ENCODE data around the gene LMAN2. TPM values are rescaled to one million over a fixed set of nuclear protein-coding genes. Genes with fewer than 3 reads are reported as not detected.
"Not testable (repeated sequence)": the region's sequence is repeated elsewhere in the genome, so short reads cannot be mapped to it uniquely, and the experiment has no call there.

The LMAN2 gene
- total RNA-seq, 1 donor from 2014 or later, result 137 TPM

DNA sequence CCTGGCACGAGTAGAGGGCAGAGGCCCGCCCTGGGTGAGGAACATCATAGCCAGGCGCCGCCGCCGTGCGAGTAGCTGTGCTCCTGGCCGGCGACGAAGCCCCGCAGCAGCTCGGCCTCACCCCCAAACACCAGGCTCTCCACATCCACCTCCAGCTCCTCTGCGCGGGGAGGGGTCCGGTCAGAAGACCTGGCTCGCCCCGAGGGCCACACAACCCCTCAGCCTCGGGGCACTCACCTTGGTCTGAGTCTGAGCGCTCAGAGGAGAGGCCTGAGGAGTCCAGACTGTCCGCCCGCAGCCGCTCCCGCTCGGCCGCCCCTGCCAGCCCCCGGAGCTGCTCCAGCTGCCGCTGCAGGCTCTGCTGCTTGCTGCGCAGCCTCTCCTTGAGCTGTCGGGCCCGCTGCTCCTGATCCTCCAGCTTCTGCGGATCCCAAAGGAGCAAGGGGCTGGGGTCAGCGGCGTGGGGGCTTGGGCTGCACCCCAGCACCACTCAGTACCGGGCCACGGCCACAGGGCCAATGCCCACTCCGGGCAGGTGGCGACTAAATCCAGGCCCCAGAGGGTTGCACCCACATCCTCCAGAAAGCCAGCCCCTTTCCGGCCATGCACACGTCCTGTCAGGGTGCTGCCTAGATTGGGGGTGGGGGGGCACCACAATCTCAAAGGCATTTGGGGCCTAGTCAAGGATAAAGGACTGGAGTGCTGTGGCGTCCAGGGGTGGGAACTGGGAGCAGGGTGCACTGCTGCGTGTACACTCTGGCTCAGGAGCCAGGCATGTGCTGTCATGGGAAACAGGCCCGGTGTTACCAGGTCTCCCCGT lies 43.7 kb downstream of the LMAN2 start:
- peaks cover 33% of the 10 kb centered on the region for H3K27me3 Mint-ChIP-seq (ENCODE audit: unreplicated experiment)

DNA sequence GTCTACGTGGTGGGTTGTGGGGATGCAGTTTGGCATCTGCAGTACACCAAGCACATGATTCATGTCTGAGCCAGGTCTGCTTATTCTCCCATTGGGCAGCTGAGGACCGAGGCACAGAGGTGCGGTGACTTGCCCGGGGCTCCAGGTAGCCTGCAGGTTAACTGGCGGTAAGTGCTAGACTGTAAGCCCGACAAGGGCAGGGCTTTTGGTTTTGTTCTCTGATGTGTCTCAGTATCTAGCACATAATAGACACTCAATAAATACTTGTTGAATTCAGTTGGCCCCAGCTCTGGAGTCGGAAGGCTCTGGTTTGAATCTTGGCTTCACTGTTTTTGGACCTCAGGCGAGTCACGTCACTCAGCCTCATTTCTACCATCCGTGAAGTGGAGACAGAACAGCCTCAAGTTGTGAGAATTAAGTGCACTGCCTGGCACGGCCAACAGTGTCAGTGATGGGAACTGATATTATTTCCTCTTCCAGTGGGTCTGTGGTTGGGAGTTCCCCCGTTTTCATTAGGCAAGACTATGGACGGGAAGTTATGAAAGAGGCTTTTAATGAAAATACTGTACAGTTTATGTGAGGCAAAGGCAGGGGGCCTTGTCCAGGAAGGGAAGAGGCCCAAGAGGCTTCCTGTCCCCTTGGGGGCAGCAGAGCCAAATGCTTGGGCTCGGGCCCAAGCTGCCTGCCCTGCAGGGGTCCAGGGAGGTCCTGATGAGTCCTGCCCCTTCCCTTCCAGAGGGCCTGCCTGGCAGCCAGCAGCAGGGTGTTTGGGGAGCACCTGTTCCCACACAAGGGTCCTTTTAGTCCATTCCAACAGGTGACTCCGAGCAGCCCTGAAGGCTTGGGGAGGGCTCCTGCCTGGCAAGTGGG lies 44.6 kb downstream of the LMAN2 start:
- TF ChIP-seq, protein P1, sequence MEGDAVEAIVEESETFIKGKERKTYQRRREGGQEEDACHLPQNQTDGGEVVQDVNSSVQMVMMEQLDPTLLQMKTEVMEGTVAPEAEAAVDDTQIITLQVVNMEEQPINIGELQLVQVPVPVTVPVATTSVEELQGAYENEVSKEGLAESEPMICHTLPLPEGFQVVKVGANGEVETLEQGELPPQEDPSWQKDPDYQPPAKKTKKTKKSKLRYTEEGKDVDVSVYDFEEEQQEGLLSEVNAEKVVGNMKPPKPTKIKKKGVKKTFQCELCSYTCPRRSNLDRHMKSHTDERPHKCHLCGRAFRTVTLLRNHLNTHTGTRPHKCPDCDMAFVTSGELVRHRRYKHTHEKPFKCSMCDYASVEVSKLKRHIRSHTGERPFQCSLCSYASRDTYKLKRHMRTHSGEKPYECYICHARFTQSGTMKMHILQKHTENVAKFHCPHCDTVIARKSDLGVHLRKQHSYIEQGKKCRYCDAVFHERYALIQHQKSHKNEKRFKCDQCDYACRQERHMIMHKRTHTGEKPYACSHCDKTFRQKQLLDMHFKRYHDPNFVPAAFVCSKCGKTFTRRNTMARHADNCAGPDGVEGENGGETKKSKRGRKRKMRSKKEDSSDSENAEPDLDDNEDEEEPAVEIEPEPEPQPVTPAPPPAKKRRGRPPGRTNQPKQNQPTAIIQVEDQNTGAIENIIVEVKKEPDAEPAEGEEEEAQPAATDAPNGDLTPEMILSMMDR (IDR thresholded peaks at IDR 0.05; ENCODE audit: unreplicated experiment), result no peak
- H3K27me3 Mint-ChIP-seq (ENCODE audit: unreplicated experiment), result peaks cover 38% of the 10 kb centered on the region

More for the DNA sequence above, 43.7 kb downstream of the LMAN2 start:
- TF ChIP-seq, protein P1 (IDR thresholded peaks at IDR 0.05; ENCODE audit: unreplicated experiment), result no peak
- Mint-ChIP-seq H3K4me3 (ENCODE audit: unreplicated experiment) (no peak overlapping the region), H3K36me3 (ENCODE audit: low read depth, unreplicated experiment) (peaks cover 33% of the 10 kb centered on the region), H3K9me3 (ENCODE audit: unreplicated experiment) (no peaks in the 10 kb centered on the region), H3K4me1 (ENCODE audit: unreplicated experiment) (peaks cover 48% of the 10 kb centered on the region), H3K27ac (ENCODE audit: unreplicated experiment) (no peak overlapping the region)
- DNase-seq (ENCODE audit: low spot score), result no peak

DNA sequence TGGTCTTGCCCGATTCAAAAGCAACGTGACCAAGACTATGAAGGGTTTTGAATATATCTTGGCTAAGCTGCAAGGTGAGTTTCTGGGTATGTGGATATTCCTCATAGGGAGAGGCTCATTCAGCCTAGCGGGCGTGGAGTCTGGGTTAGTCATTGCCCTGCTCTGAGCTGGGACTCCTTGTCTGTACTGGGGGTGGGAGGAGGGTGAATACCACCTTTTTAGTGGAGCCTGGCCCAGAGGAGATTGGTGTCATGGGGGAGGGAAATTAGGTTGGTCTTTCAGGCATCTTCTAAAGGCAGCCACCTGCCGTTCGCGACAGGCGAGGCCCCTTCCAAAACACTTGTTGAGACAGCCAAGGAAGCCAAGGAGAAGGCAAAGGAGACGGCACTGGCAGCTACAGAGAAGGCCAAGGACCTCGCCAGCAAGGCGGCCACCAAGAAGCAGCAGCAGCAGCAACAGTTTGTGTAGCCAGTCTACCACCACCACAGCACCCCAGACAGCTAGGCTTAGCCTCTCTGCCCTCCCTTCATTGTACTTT lies 45.3 kb downstream of the LMAN2 start:
- Mint-ChIP-seq H3K4me3 (ENCODE audit: unreplicated experiment) (peak overlapping the region; percentile 69), H3K36me3 (ENCODE audit: low read depth, unreplicated experiment) (peaks cover 33% of the 10 kb centered on the region), H3K4me1 (ENCODE audit: unreplicated experiment) (peaks cover 52% of the 10 kb centered on the region), H3K27me3 (ENCODE audit: unreplicated experiment) (peaks cover 39% of the 10 kb centered on the region)
- not testable (repeated sequence) for DNase-seq (ENCODE audit: low spot score); H3K9me3 Mint-ChIP-seq (ENCODE audit: unreplicated experiment); H3K27ac Mint-ChIP-seq (ENCODE audit: unreplicated experiment)

More for the DNA sequence above, 44.6 kb downstream of the LMAN2 start:
- DNase-seq (ENCODE audit: low spot score), result no peak
- Mint-ChIP-seq H3K4me1 (ENCODE audit: unreplicated experiment) (peaks cover 51% of the 10 kb centered on the region), H3K4me3 (ENCODE audit: unreplicated experiment) (peak overlapping the region; percentile 83), H3K9me3 (ENCODE audit: unreplicated experiment) (no peaks in the 10 kb centered on the region), H3K27ac (ENCODE audit: unreplicated experiment) (no peak overlapping the region), H3K36me3 (ENCODE audit: low read depth, unreplicated experiment) (peaks cover 33% of the 10 kb centered on the region)

DNA sequence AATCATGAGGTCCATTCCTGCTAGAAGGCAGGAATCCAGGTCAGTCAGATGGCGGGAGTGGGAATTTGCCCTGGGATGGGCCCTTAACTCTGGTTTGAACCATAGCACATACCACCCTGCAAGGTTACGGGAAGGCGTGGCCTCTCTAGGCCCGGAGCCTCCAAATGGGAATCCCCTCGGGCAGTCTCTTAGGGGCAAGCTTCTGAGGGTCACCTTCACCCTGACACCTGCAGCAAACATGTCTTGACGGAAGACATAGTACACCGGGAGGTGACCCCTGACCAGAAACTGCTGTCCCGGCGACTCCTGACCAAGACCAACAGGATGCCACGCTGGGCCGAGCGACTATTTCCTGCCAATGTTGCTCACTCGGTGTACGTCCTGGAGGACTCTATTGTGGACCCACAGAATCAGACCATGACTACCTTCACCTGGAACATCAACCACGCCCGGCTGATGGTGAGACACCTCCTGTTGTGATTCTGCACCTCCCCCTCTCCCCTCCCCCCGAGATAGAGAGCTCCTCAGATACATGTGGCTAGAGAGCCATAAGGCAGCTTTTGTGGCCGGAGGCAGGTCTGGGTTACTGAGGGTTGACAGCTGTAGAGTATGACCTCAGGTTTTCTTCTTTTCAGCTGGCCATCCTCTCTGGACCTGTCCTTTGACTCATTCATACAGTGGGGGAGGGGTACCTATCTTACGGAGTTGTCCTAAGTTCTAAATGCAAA lies 46.9 kb downstream of the LMAN2 start:
- Mint-ChIP-seq H3K27me3 (ENCODE audit: unreplicated experiment) (peaks cover 42% of the 10 kb centered on the region), H3K27ac (ENCODE audit: unreplicated experiment) (peak overlapping the region; percentile 97), H3K9me3 (ENCODE audit: unreplicated experiment) (no peaks in the 10 kb centered on the region), H3K4me1 (ENCODE audit: unreplicated experiment) (peaks cover 56% of the 10 kb centered on the region), H3K4me3 (ENCODE audit: unreplicated experiment) (peak overlapping the region; percentile 98), H3K36me3 (ENCODE audit: low read depth, unreplicated experiment) (peaks cover 38% of the 10 kb centered on the region)
- TF ChIP-seq, protein P1 (IDR thresholded peaks at IDR 0.05; ENCODE audit: unreplicated experiment), result no peak
- no peak for DNase-seq (ENCODE audit: low spot score)

DNA sequence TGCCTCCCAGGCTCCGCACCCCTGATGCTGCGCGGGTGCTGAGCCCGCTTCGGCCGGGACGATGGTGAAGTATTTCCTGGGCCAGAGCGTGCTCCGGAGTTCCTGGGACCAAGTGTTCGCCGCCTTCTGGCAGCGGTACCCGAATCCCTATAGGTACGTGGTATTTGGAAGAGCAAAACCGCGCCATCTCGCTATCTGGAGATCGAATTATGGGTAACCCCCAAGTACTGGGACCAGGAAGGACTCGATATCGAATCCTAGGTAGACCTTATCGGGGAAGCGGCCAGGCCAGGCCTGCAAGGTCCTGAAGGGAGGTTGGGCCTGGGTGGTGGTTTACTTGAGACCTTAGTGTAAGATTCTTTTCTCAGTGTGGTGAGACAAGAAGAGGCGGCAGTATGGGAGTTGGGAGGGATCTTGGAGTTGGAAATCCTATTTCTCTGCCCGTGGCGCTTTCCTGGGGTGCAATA lies 47.5 kb downstream of the LMAN2 start:
- peaks cover 55% of the 10 kb centered on the region for H3K4me1 Mint-ChIP-seq (ENCODE audit: unreplicated experiment)
- H3K27me3 Mint-ChIP-seq (ENCODE audit: unreplicated experiment), result peaks cover 40% of the 10 kb centered on the region
- peak overlapping the region; percentile 97 for H3K27ac Mint-ChIP-seq (ENCODE audit: unreplicated experiment)
- no peaks in the 10 kb centered on the region for H3K9me3 Mint-ChIP-seq (ENCODE audit: unreplicated experiment)
- peak overlapping the region; percentile 98 for H3K4me3 Mint-ChIP-seq (ENCODE audit: unreplicated experiment)
- TF ChIP-seq, protein P1 (IDR thresholded peaks at IDR 0.05; ENCODE audit: unreplicated experiment), result no peak
- DNase-seq (ENCODE audit: low spot score), result no peak
- peaks cover 36% of the 10 kb centered on the region for H3K36me3 Mint-ChIP-seq (ENCODE audit: low read depth, unreplicated experiment)
